ENCODE measurements around the gene CHRM5. TPM values are rescaled to one million over a fixed set of nuclear protein-coding genes. Genes with fewer than 3 reads are reported as not detected.

The CHRM5 gene
- polyA plus RNA-seq, 1 donor (not counting 4 experiments of a cell fraction or from before 2014, with no cell fraction given): 0.01 TPM

GRCh38 chr15:34065941-34066340 is 97.6 kb downstream of the CHRM5 start:
- Histone ChIP-seq H2AFZ (ENCODE audit: control insufficient read depth, low read length) (peak overlapping the region; percentile 41), H3K27ac (ENCODE audit: control insufficient read depth, insufficient read depth, low read length) (peak overlapping the region; percentile 41), H3K9ac (ENCODE audit: control insufficient read depth, extremely low read depth, insufficient read depth, low read length) (no peak overlapping the region), H3K4me3 (ENCODE audit: control insufficient read depth in 2 of 3, extremely low read depth in 1 of 3, insufficient read depth in 2 of 3, low read depth in 1 of 3, low read length in 3 of 3) (no peak overlapping the region), H3K4me1 (ENCODE audit: control insufficient read depth, extremely low read depth, insufficient read depth, low read length) (peaks cover 10% of the 10 kb centered on the region), H3K9me1 (ENCODE audit: control insufficient read depth, extremely low read depth, insufficient read depth, low read length) (no peaks in the 10 kb centered on the region), H3K27me3 (ENCODE audit: control insufficient read depth, extremely low read depth, insufficient read depth, low read length) (no peaks in the 10 kb centered on the region), H3K79me2 (ENCODE audit: control insufficient read depth, insufficient read depth, low read length) (no peaks in the 10 kb centered on the region), H3K36me3 (ENCODE audit: control insufficient read depth in 2 of 2, extremely low read depth in 1 of 2, insufficient read depth in 2 of 2, low read length in 2 of 2) (no peaks in the 10 kb centered on the region), H4K20me1 (ENCODE audit: control insufficient read depth, extremely low read depth, insufficient read depth, low read length) (no peaks in the 10 kb centered on the region), H3K9me3 (ENCODE audit: control insufficient read depth, low read depth, low read length) (no peaks in the 10 kb centered on the region), H3K4me2 (ENCODE audit: control insufficient read depth, extremely low read depth, insufficient read depth, low read depth, low read length) (peak overlapping the region; percentile 29)
- dilution Hi-C loops (cut with MboI; ENCODE audit: extremely low pct_ligation_motif_present, low sequenced_read_pairs): no loop called here
- DNase-seq (ENCODE audit: low read depth, low spot score) (peak; percentile 84), FAIRE-seq (peak; percentile 99)
- TF ChIP-seq CTCF (optimal IDR thresholded peaks at IDR 0.05 in 1 of 3, IDR thresholded peaks at IDR 0.05 in 1 of 3, conservative IDR thresholded peaks at IDR 0.05 in 1 of 3; ENCODE audit: extremely low read depth in 1 of 3, insufficient read depth in 2 of 3, low read length in 3 of 3) (no peak), EZH2 (IDR thresholded peaks at IDR 0.05; ENCODE audit: low read length) (no peak)

GRCh38 chr15:34070003-34070402 is 101.7 kb downstream of the CHRM5 start:
- no peaks in the 10 kb centered on the region for H3K9me3 ChIP-seq (ENCODE audit: control insufficient read depth, low read depth, low read length)
- dilution Hi-C loops (cut with MboI; ENCODE audit: extremely low pct_ligation_motif_present, low sequenced_read_pairs): no loop called here
- no peak overlapping the region for H2AFZ ChIP-seq (ENCODE audit: control insufficient read depth, low read length)
- peaks cover 10% of the 10 kb centered on the region for H3K4me1 ChIP-seq (ENCODE audit: control insufficient read depth, extremely low read depth, insufficient read depth, low read length)
- FAIRE-seq (no peak), DNase-seq (ENCODE audit: low read depth, low spot score) (no peak)
- H3K27ac ChIP-seq (ENCODE audit: control insufficient read depth, insufficient read depth, low read length): no peak overlapping the region
- TF ChIP-seq CTCF (optimal IDR thresholded peaks at IDR 0.05 in 1 of 3, IDR thresholded peaks at IDR 0.05 in 1 of 3, conservative IDR thresholded peaks at IDR 0.05 in 1 of 3; ENCODE audit: extremely low read depth in 1 of 3, insufficient read depth in 2 of 3, low read length in 3 of 3): no peak
- no peak for TF ChIP-seq EZH2 (IDR thresholded peaks at IDR 0.05; ENCODE audit: low read length)
- H3K9ac ChIP-seq (ENCODE audit: control insufficient read depth, extremely low read depth, insufficient read depth, low read length): no peak overlapping the region
- H3K4me3 ChIP-seq (ENCODE audit: control insufficient read depth in 2 of 3, extremely low read depth in 1 of 3, insufficient read depth in 2 of 3, low read depth in 1 of 3, low read length in 3 of 3): no peak overlapping the region
- no peaks in the 10 kb centered on the region for H3K9me1 ChIP-seq (ENCODE audit: control insufficient read depth, extremely low read depth, insufficient read depth, low read length)
- H4K20me1 ChIP-seq (ENCODE audit: control insufficient read depth, extremely low read depth, insufficient read depth, low read length): no peaks in the 10 kb centered on the region
- no peaks in the 10 kb centered on the region for H3K79me2 ChIP-seq (ENCODE audit: control insufficient read depth, insufficient read depth, low read length)
- H3K4me2 ChIP-seq (ENCODE audit: control insufficient read depth, extremely low read depth, insufficient read depth, low read depth, low read length): no peak overlapping the region
- no peaks in the 10 kb centered on the region for H3K36me3 ChIP-seq (ENCODE audit: control insufficient read depth in 2 of 2, extremely low read depth in 1 of 2, insufficient read depth in 2 of 2, low read length in 2 of 2)
- H3K27me3 ChIP-seq (ENCODE audit: control insufficient read depth, extremely low read depth, insufficient read depth, low read length): no peaks in the 10 kb centered on the region
